GM19372 (cell line): ENCODE results near the gene HTRA2.
A peak's percentile ranks its signal among the peaks of the same experiment; 100 is the strongest.

Experiments
- ATAC-seq: cut with Tn5 transposase; IDR thresholded peaks from one replicate; pipeline ENCODE4 v1.9.1; 2021; ENCODE audit warnings: mild to moderate bottlenecking, low read depth, moderate library complexity; ENCODE audit not compliant: unreplicated experiment

Gene HTRA2

GRCh38 chr2:74536166-74536950, 6.6 kb downstream of the HTRA2 start:
- no peak for ATAC-seq

- ATAC-seq = no peak
Observed at GRCh38 chr2:74537140-74537539, 7.4 kb downstream of the HTRA2 start.

GRCh38 chr2:74538881-74539339, 9.2 kb downstream of the HTRA2 start:
- no peak for ATAC-seq

GRCh38 chr2:74540291-74540690, 10.6 kb downstream of the HTRA2 start:
- no peak for ATAC-seq

- no peak for ATAC-seq
Observed at GRCh38 chr2:74542978-74543377, 13.2 kb downstream of the HTRA2 start.

- ATAC-seq = no peak
Observed at GRCh38 chr2:74544634-74545033, 14.9 kb downstream of the HTRA2 start.

GRCh38 chr2:74546004-74546403, 16.3 kb downstream of the HTRA2 start:
- no peak for ATAC-seq

GRCh38 chr2:74548285-74548899, 18.7 kb downstream of the HTRA2 start:
- no peak for ATAC-seq

GRCh38 chr2:74548900-74549826, 19.4 kb downstream of the HTRA2 start:
- ATAC-seq = peak; percentile 57

- no peak for ATAC-seq
Observed at GRCh38 chr2:74550231-74550630, 20.5 kb downstream of the HTRA2 start.

- ATAC-seq = no peak
Observed at GRCh38 chr2:74551530-74551929, 21.8 kb downstream of the HTRA2 start.

- no peak for ATAC-seq
Observed at GRCh38 chr2:74551942-74552913, 22.5 kb downstream of the HTRA2 start.

GRCh38 chr2:74552914-74553811, 23.4 kb downstream of the HTRA2 start:
- ATAC-seq = no peak

GRCh38 chr2:74553892-74554819, 24.4 kb downstream of the HTRA2 start, which contains the start of the genes DOK1 and LOXL3:
DOK1 (plus strand) TSS chr2:74554720; CDS start chr2:74554755, 35 bp downstream.
LOXL3 (minus strand) TSS chr2:74553942; CDS start chr2:74552634, 1,308 bp downstream.
- ATAC-seq = peak; percentile 60

- peak; percentile 61 for ATAC-seq
Observed at GRCh38 chr2:74554820-74555531, 25.2 kb downstream of the HTRA2 start.

- ATAC-seq = no peak
Observed at GRCh38 chr2:74555610-74556103, 25.9 kb downstream of the HTRA2 start.

GRCh38 chr2:74556159-74556558, 26.4 kb downstream of the HTRA2 start:
- ATAC-seq = no peak
